Lower leg skin (tissue), 4 donors: ENCODE results near the gene NACC2. TPM values are rescaled to one million over a fixed set of nuclear protein-coding genes. Genes with fewer than 3 reads are reported as not detected.

ENCODE experiments used
- DNase-seq, 2 donors: peaks; one replicate each; pipeline ENCODE4 v3.0.0-alpha.2; 2019; ENCODE audit warnings: low spot score in 2 of 2
- H3K4me3 ChIP-seq: fragments of 200-600 bp; sonication (generic); 2 replicates; pipeline ENCODE4 v1.5.1; 2017; ENCODE audit warnings: mild to moderate bottlenecking, low read depth; ENCODE audit not compliant: poor library complexity, severe bottlenecking
- POLR2A ChIP-seq, 2 donors: fragments of 450-650 bp; IDR thresholded peaks; one replicate each; pipeline ENCODE4 v1.6.1; 2016 to 2017; ENCODE audit warnings: antibody characterized with exemption in 2 of 2, mild to moderate bottlenecking in 1 of 2, moderate library complexity in 1 of 2
- WGBS, 2 donors: methylation state at CpG; one replicate each; pipeline ENCODE4 v1.1.5; 2018; 5-methylcytosine and 5-hydroxymethylcytosine counted together
- intact Hi-C: fragments of 100-400 bp; cut with DNase I; formaldehyde crosslinking; loops from one replicate; pipeline ENCODE4 v1.15.0; 2023; ENCODE audit warnings: low total_unique reads
- total RNA-seq, 4 donors: library from RNA; depleted of rRNA; stranded (reverse); fragments of >200 nt; gene quantifications; one replicate each; pipeline ENCODE4 v1.1.0, GENCODE V29; 2016
- TF ChIP-seq, protein P1 (sequence below), 3 donors: fragments of 450-650 bp; IDR thresholded peaks; one replicate each; pipeline ENCODE4 v1.5.1; 2016; ENCODE audit warnings: antibody characterized with exemption in 3 of 3, mild to moderate bottlenecking in 3 of 3, moderate library complexity in 2 of 3

The NACC2 gene
- total RNA-seq, 4 donors from 2014 or later = 9.1 to 17.3 (median 13.4) TPM

DNA sequence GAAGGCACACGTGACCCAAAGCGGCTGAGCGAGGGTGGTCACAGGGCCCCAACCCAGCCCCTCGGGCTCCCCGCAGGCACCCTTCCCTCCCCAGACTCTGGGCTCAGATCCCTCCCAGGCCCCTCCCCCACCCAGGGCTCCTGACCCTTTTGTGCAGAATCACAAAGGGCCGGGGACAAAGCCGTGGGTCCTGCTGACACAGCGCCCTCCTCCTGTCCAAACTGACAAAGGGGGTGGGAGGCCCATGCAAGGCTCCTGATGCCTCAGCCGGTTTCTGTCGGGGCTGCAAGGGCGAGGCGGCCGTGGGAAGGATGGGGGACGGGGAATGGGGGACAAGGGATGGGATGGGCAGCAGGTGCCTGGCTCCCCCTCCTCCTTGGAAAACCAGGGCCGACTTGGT is 90.4 kb downstream of the NACC2 start:
- intact Hi-C loops = no loop called here
- TF ChIP-seq POLR2A (IDR thresholded peaks at IDR 0.05) = no peak
- no peak overlapping the region for H3K4me3 ChIP-seq
- DNase-seq = no peak
- WGBS, 2 donors = 84 to 93% methylated on average over 15 of the region's 15 CpGs

DNA sequence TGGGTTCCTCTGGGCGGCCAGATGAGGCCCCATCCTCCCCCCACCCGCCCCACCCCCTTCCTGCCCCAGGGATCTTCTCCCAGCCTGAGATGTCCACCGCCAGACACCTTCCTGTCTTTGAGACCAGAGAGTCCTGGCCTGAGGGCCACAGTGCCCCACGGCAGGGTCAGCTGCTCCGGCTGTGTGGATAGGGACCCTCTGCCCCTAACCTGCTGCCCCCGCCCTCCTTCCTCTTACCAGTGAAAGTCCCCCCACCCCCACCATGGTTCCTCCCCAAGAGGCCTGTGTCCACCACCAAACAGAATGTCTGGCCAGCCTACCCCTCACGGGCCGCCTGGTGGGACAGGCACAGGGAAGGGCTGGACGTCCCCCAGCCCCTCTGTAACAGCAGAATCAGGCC is 90.9 kb downstream of the NACC2 start:
- no peak overlapping the region for H3K4me3 ChIP-seq
- intact Hi-C loops = no loop called here
- WGBS, 2 donors = 84% methylated on average over 7 to 9 of the region's 9 CpGs
- TF ChIP-seq, protein P1, sequence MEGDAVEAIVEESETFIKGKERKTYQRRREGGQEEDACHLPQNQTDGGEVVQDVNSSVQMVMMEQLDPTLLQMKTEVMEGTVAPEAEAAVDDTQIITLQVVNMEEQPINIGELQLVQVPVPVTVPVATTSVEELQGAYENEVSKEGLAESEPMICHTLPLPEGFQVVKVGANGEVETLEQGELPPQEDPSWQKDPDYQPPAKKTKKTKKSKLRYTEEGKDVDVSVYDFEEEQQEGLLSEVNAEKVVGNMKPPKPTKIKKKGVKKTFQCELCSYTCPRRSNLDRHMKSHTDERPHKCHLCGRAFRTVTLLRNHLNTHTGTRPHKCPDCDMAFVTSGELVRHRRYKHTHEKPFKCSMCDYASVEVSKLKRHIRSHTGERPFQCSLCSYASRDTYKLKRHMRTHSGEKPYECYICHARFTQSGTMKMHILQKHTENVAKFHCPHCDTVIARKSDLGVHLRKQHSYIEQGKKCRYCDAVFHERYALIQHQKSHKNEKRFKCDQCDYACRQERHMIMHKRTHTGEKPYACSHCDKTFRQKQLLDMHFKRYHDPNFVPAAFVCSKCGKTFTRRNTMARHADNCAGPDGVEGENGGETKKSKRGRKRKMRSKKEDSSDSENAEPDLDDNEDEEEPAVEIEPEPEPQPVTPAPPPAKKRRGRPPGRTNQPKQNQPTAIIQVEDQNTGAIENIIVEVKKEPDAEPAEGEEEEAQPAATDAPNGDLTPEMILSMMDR (IDR thresholded peaks at IDR 0.05) = no peak
- TF ChIP-seq POLR2A (IDR thresholded peaks at IDR 0.05) = no peak
- no peak for DNase-seq

DNA sequence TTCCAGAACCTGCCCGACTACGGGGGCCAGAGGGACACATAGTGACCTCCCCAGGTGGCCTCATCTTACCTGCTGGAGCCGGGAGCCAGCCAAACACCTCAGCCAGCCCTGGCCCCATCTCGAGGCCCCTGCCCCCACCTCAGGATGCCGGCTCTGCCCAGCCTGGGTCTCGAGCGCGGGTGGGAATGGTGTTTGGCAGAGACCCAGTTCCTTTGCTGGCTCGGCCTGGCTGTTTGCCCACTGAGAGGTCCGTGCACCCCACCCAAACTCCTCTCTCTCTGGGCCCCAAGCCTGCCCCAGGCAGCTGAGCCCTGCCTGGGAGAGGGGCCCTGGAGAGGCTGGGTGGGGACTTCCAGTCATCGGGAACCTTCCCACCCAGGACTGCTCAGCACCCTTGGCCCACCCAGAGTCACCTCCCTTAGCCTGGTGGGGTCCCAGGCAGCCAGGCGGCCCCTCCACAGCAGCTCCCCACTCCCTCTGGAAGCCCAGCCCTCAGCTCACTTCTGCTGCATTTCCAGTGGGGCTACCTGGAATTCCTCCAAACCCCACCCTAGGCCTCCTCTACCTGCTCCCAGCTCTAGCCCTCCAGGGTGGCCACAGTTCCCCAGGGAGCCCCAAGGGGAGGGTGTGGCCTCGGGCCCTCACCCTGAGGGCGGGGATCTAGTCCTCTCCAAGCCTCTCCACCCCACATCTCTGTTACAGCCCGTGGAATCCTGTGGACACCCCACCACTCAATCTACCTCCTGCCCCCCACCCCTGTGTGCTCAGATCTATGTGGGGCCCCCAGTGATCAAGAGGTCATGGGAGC is 91.5 kb downstream of the NACC2 start:
- TF ChIP-seq, protein P1 (IDR thresholded peaks at IDR 0.05) = no peak
- H3K4me3 ChIP-seq = no peak overlapping the region
- DNase-seq = no peak
- WGBS, 2 donors = 28 to 33% methylated on average over 12 to 13 of the region's 15 CpGs
- intact Hi-C loops = no loop called here

DNA sequence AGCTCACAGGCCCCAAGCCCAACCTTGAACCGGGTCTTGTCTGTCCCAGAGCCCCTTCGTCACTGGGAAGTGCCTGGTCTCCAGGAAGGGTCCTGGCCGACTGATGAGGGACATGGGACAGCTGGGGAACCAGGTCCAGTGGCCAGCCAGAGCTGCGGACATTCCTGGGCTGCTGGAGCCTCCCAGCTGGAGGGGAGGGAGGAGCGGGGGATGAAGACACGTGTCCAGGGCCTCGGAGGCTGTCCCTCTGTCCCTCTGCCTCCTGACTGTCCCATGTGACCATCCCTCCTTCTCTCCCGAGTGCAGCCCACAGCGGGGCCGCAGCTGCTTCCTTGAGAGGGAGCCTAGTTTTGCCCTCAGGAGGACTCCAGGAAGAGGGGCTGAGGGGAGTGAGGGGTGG is 92.2 kb downstream of the NACC2 start:
- TF ChIP-seq POLR2A (IDR thresholded peaks at IDR 0.05) = no peak
- TF ChIP-seq, protein P1 (IDR thresholded peaks at IDR 0.05) = no peak
- WGBS, 2 donors = 49 to 67% methylated on average over 8 to 9 of the region's 10 CpGs
- no peak for DNase-seq
- intact Hi-C loops = no loop called here
- H3K4me3 ChIP-seq = no peak overlapping the region

DNA sequence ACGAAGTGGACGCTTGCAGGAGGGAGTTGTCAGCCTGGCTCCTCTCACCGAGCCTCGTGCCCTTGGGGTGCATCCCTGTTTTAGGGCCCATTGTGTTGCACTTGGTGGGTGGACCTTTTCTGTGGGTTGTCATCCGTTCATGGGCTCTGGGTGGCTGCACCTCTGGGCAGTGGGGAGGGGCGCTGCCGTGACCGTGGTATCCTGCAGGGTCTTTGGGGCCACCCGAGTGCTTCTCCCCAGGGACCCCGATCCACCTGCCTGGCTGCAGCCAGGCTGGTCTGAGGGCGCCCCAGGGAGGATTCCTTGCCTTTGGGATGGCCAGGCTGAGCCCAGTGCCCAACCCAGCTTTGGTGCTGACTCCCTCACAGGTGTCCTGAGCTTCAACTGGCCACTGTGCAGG is 92.9 kb downstream of the NACC2 start:
- 87 to 92% methylated on average over 9 to 11 of the region's 11 CpGs for WGBS, 2 donors
- H3K4me3 ChIP-seq = no peak overlapping the region
- intact Hi-C loops = no loop called here
- no peak for TF ChIP-seq POLR2A (IDR thresholded peaks at IDR 0.05)
- TF ChIP-seq, protein P1 (IDR thresholded peaks at IDR 0.05) = no peak
- no peak for DNase-seq

DNA sequence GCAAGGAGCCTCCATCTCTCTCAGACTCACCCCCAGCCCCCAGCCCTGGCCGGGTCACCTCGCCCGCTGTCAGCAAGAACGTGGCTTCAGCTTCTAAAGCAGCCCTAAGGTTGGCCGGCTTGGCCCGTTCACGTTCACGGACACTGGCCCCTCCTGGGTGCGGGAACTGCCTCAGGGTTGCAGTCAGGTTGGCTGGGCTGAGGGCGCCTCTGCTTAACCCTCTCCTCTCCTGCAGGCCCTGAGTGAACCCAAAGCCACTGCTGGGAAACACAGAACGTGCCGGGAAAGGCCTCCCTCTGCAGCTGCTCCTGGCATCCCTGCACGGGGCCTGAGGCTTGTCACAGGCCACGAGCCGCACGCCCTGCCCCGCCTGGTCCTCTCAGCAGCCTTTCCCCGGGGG is 93.9 kb downstream of the NACC2 start:
- intact Hi-C loops = no loop called here
- no peak for DNase-seq
- WGBS, 2 donors = 35 to 49% methylated on average over 17 to 18 of the region's 18 CpGs
- no peak overlapping the region for H3K4me3 ChIP-seq
- TF ChIP-seq, protein P1 (IDR thresholded peaks at IDR 0.05) = no peak
- TF ChIP-seq POLR2A (IDR thresholded peaks at IDR 0.05) = no peak
